NOMO-1 treated with dmso at 0.1 percent for 144 hours (cell line): ENCODE measurements around the gene PRSS33.

Source experiments
- DNase-seq: peaks from one replicate; lab custom pipeline; 2025; ENCODE audit not compliant: unreplicated experiment; lab: John Stamatoyannopoulos, UW

Gene PRSS33

GRCh38 chr16:2787406-2787805, at the start of gene PRSS33:
Gene PRSS33, minus strand, starts transcription at chr16:2787560. Its CDS starts 1,013 bp downstream, at chr16:2786547.
- DNase-seq = no peak

GRCh38 chr16:2836646-2837508, 49.5 kb upstream of the PRSS33 start:
- no peak for DNase-seq

GRCh38 chr16:2835638-2836493, 48.5 kb upstream of the PRSS33 start:
- no peak for DNase-seq

- DNase-seq = no peak
These were observed 47.6 kb upstream of the PRSS33 start for GRCh38 chr16:2834968-2835367.

- peak; percentile 60 for DNase-seq
These were observed 46.4 kb upstream of the PRSS33 start for GRCh38 chr16:2833776-2834175.

GRCh38 chr16:2831203-2831602, 43.8 kb upstream of the PRSS33 start:
- no peak for DNase-seq

- DNase-seq = no peak
These were observed 43.0 kb upstream of the PRSS33 start for GRCh38 chr16:2830355-2830695.

GRCh38 chr16:2829501-2830354, 42.4 kb upstream of the PRSS33 start, which contains the start of gene ZG16B:
Gene ZG16B, plus strand, starts transcription at chr16:2830303. Its CDS starts 139 bp downstream, at chr16:2830442.
- DNase-seq = no peak

GRCh38 chr16:2828876-2829430, 41.6 kb upstream of the PRSS33 start:
- no peak for DNase-seq

GRCh38 chr16:2828521-2828840, 41.1 kb upstream of the PRSS33 start:
- DNase-seq = no peak

GRCh38 chr16:2827831-2828520, 40.6 kb upstream of the PRSS33 start:
- DNase-seq = no peak

GRCh38 chr16:2827374-2827791, 40.0 kb upstream of the PRSS33 start:
- no peak for DNase-seq

GRCh38 chr16:2826591-2827373, 39.4 kb upstream of the PRSS33 start:
- no peak for DNase-seq

- DNase-seq = no peak
These were observed 38.5 kb upstream of the PRSS33 start for GRCh38 chr16:2825906-2826305.

- no peak for DNase-seq
These were observed 37.8 kb upstream of the PRSS33 start for GRCh38 chr16:2825049-2825742.

GRCh38 chr16:2824626-2825025, 37.3 kb upstream of the PRSS33 start:
- no peak for DNase-seq

- no peak for DNase-seq
These were observed 35.1 kb upstream of the PRSS33 start for GRCh38 chr16:2822496-2822895.

GRCh38 chr16:2822158-2822495, 34.8 kb upstream of the PRSS33 start:
- DNase-seq = no peak
